Activated naive CD8-positive, alpha-beta T cell (primary cell): Measurements from ENCODE around the gene CHCHD6.

Source experiments
- H3K27ac Mint-ChIP-seq: one replicate; pipeline ENCODE4 v1.8.0; 2021; ENCODE audit warnings: mixed read lengths
- H3K27me3 Mint-ChIP-seq: one replicate; pipeline ENCODE4 v1.8.0; 2021; ENCODE audit warnings: mixed read lengths
- H3K36me3 Mint-ChIP-seq: one replicate; pipeline ENCODE4 v1.8.0; 2021; ENCODE audit warnings: mixed read lengths
- H3K4me1 Mint-ChIP-seq: one replicate; pipeline ENCODE4 v1.8.0; 2021; ENCODE audit warnings: low read depth, mixed read lengths
- H3K4me3 Mint-ChIP-seq: one replicate; pipeline ENCODE4 v1.8.0; 2021; ENCODE audit warnings: mild to moderate bottlenecking, mixed read lengths
- H3K9me3 Mint-ChIP-seq: one replicate; pipeline ENCODE4 v1.8.0; 2021; ENCODE audit warnings: low read depth, mixed read lengths

Gene CHCHD6

DNA sequence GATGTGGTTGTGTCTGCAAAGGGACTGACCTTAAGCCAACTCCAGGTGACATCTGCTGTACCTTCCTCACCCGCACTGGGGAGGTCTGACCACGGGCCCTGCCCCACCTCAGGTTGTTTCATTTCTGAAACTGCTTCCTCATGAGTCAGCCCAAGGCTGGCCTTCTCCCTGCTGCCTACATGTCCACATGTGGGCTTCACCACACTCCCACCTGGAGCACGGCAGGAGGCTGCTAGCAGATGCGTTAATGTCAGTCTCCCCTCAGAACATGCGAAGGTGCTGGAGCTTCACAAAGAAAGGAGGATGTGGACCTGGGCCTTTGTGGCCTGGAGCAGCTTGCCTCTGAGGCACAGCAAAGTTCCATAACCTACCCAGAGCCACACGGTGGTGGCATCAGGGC lies 209.5 kb downstream of the CHCHD6 start:
- H3K4me3 Mint-ChIP-seq = no peak overlapping the region
- no peak overlapping the region for H3K27ac Mint-ChIP-seq
- H3K9me3 Mint-ChIP-seq = peaks cover 3% of the 10 kb centered on the region
- peaks cover 34% of the 10 kb centered on the region for H3K4me1 Mint-ChIP-seq
- peaks cover 21% of the 10 kb centered on the region for H3K36me3 Mint-ChIP-seq
- H3K27me3 Mint-ChIP-seq = no peaks in the 10 kb centered on the region

- Mint-ChIP-seq H3K27me3 (no peaks in the 10 kb centered on the region), H3K4me3 (no peak overlapping the region), H3K9me3 (peaks cover 3% of the 10 kb centered on the region), H3K4me1 (peaks cover 30% of the 10 kb centered on the region), H3K36me3 (peaks cover 19% of the 10 kb centered on the region), H3K27ac (no peak overlapping the region)
These were observed 210.2 kb downstream of the CHCHD6 start for GRCh38 chr3:126914226-126914625.

- no peak overlapping the region for H3K27ac Mint-ChIP-seq
- no peak overlapping the region for H3K4me3 Mint-ChIP-seq
- H3K9me3 Mint-ChIP-seq = peaks cover 5% of the 10 kb centered on the region
- peaks cover 27% of the 10 kb centered on the region for H3K4me1 Mint-ChIP-seq
- no peaks in the 10 kb centered on the region for H3K27me3 Mint-ChIP-seq
- peaks cover 18% of the 10 kb centered on the region for H3K36me3 Mint-ChIP-seq
These were observed 211.0 kb downstream of the CHCHD6 start for GRCh38 chr3:126915015-126915414.

DNA sequence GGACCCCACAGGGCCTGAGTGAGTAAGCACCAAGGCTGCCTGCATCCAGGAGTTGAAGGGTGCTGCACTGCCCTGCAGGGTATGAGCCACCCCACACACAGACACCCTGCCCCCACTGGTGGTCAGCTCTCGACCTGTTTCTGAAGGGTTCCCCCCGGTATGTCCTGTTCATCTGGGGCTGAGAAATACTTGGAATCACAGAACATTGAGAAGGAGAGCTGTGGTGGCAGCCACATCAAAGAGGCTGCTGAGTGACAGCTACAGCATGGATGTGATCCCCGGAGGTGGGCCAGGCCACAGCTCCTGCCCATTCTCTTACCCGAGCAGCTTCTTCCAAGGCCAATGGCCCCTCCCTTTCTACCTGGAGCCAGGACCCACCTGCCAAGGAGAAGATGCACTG lies 212.5 kb downstream of the CHCHD6 start:
- no peak overlapping the region for H3K4me3 Mint-ChIP-seq
- H3K9me3 Mint-ChIP-seq = peaks cover 5% of the 10 kb centered on the region
- H3K27ac Mint-ChIP-seq = no peak overlapping the region
- no peaks in the 10 kb centered on the region for H3K27me3 Mint-ChIP-seq
- peaks cover 13% of the 10 kb centered on the region for H3K4me1 Mint-ChIP-seq
- H3K36me3 Mint-ChIP-seq = peaks cover 17% of the 10 kb centered on the region

GRCh38 chr3:126917232-126917804 lies 213.3 kb downstream of the CHCHD6 start:
- H3K9me3 Mint-ChIP-seq = peaks cover 5% of the 10 kb centered on the region
- no peaks in the 10 kb centered on the region for H3K27me3 Mint-ChIP-seq
- H3K36me3 Mint-ChIP-seq = peaks cover 15% of the 10 kb centered on the region
- H3K4me1 Mint-ChIP-seq = peaks cover 6% of the 10 kb centered on the region
- H3K27ac Mint-ChIP-seq = no peak overlapping the region
- H3K4me3 Mint-ChIP-seq = no peak overlapping the region

DNA sequence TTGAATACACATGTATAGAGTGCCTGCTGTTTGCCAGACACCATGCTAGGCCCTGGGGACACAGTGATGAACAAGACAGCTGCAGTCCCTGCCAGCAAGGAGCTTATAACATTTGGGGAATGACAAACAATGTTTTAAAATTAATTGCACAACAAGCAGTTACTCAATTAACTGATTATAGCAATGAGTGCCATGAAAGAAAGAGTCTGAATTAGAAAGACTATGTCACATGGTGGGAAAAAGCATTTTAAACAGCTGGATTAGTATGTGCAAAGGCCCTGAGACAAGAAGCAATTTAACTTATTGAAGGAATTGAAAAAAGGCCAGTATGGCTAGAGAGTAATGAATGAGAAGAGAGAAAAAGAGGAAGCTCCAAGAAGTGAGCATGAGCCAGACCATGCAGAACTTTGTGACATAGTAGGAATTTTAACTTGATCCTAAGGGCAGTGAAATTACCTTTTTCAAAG lies 214.3 kb downstream of the CHCHD6 start:
- H3K27me3 Mint-ChIP-seq = no peaks in the 10 kb centered on the region

GRCh38 chr3:126921085-126921824 lies 217.2 kb downstream of the CHCHD6 start:
- Mint-ChIP-seq H3K27me3 (no peaks in the 10 kb centered on the region), H3K36me3 (peaks cover 16% of the 10 kb centered on the region)

More for the DNA sequence above, 214.3 kb downstream of the CHCHD6 start:
- peaks cover 17% of the 10 kb centered on the region for H3K36me3 Mint-ChIP-seq
- peaks cover 5% of the 10 kb centered on the region for H3K9me3 Mint-ChIP-seq
- H3K27ac Mint-ChIP-seq = no peak overlapping the region
- H3K4me1 Mint-ChIP-seq = peaks cover 3% of the 10 kb centered on the region
- H3K4me3 Mint-ChIP-seq = no peak overlapping the region

GRCh38 chr3:126922466-126922865 lies 218.4 kb downstream of the CHCHD6 start:
- H3K27me3 Mint-ChIP-seq = no peaks in the 10 kb centered on the region

More at GRCh38 chr3:126921085-126921824, 217.2 kb downstream of the CHCHD6 start:
- Mint-ChIP-seq H3K27ac (no peak overlapping the region), H3K9me3 (peaks cover 5% of the 10 kb centered on the region), H3K4me1 (no peaks in the 10 kb centered on the region), H3K4me3 (no peak overlapping the region)

DNA sequence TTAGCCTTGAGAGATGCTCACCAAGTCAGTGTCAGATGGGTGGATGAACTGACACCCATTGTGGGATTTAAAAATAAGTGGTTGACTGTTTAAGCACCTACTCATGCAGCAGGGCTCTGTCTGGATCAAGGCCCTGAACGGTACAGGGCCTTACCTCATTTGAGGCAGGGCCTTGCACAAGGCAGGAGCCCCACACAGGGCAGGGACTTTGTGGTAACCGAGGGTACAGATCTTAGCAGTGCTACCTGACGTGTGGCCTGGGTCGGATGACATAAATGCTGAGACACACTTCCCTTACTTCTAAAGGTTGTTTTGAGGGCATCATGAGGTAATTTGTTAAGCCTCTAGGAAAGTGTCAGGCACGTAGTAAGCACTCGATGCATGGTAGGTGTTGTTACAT lies 219.4 kb downstream of the CHCHD6 start:
- peaks cover 14% of the 10 kb centered on the region for H3K36me3 Mint-ChIP-seq
- H3K9me3 Mint-ChIP-seq = peaks cover 5% of the 10 kb centered on the region

More at GRCh38 chr3:126922466-126922865, 218.4 kb downstream of the CHCHD6 start:
- Mint-ChIP-seq H3K4me1 (no peaks in the 10 kb centered on the region), H3K27ac (no peak overlapping the region), H3K4me3 (no peak overlapping the region), H3K36me3 (peaks cover 14% of the 10 kb centered on the region), H3K9me3 (peaks cover 5% of the 10 kb centered on the region)

DNA sequence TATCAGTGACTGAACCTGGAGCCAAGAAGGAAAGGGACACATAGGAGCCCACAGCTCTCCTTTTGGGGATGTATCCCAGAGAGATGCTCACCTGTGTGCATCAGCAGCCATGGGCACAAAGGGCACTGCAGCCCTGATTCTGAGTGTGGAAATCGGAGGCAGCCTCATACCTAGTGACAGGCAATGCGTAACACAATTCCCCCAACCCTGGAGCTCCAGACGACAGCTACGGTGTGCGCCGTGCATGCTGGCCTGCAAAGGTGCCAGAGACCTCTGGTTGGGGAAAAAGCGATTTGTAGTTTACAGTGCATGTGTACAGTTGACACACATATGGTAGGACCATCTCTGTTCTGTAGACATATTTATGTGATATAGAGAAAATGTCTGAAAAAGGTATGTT lies 219.9 kb downstream of the CHCHD6 start:
- Mint-ChIP-seq H3K36me3 (peaks cover 14% of the 10 kb centered on the region), H3K4me3 (no peak overlapping the region), H3K4me1 (no peaks in the 10 kb centered on the region)

More for the DNA sequence above, 219.4 kb downstream of the CHCHD6 start:
- Mint-ChIP-seq H3K4me3 (no peak overlapping the region), H3K27ac (no peak overlapping the region), H3K27me3 (no peaks in the 10 kb centered on the region), H3K4me1 (no peaks in the 10 kb centered on the region)

DNA sequence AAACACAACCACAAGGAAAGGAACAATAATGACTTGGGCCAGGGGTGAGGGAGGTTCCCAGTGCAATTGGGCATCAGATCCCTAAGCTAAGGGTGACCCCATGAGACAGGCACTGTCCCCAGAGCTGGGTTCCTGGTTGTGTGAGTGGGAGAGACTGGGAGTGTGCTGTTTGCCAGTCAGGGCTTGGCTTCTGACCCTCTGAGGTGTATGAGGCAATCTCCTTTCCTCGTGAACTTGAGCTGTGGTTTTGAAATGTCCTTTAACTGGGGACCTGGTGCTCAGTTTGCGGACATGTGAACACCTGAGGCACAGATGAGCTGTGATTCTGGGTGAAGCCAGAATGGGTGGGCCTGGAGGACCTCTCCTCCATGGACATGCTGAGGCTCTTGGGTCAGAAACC lies 220.4 kb downstream of the CHCHD6 start:
- Mint-ChIP-seq H3K27ac (no peak overlapping the region), H3K27me3 (no peaks in the 10 kb centered on the region), H3K4me1 (no peaks in the 10 kb centered on the region), H3K9me3 (peaks cover 5% of the 10 kb centered on the region), H3K4me3 (no peak overlapping the region), H3K36me3 (peaks cover 14% of the 10 kb centered on the region)

More for the DNA sequence above, 219.9 kb downstream of the CHCHD6 start:
- Mint-ChIP-seq H3K27me3 (no peaks in the 10 kb centered on the region), H3K27ac (no peak overlapping the region), H3K9me3 (peaks cover 5% of the 10 kb centered on the region)

- H3K36me3 Mint-ChIP-seq = peaks cover 8% of the 10 kb centered on the region
- no peaks in the 10 kb centered on the region for H3K4me1 Mint-ChIP-seq
- no peaks in the 10 kb centered on the region for H3K9me3 Mint-ChIP-seq
- no peak overlapping the region for H3K4me3 Mint-ChIP-seq
- no peaks in the 10 kb centered on the region for H3K27me3 Mint-ChIP-seq
- H3K27ac Mint-ChIP-seq = no peak overlapping the region
These were observed 221.6 kb downstream of the CHCHD6 start for GRCh38 chr3:126925411-126926171.

DNA sequence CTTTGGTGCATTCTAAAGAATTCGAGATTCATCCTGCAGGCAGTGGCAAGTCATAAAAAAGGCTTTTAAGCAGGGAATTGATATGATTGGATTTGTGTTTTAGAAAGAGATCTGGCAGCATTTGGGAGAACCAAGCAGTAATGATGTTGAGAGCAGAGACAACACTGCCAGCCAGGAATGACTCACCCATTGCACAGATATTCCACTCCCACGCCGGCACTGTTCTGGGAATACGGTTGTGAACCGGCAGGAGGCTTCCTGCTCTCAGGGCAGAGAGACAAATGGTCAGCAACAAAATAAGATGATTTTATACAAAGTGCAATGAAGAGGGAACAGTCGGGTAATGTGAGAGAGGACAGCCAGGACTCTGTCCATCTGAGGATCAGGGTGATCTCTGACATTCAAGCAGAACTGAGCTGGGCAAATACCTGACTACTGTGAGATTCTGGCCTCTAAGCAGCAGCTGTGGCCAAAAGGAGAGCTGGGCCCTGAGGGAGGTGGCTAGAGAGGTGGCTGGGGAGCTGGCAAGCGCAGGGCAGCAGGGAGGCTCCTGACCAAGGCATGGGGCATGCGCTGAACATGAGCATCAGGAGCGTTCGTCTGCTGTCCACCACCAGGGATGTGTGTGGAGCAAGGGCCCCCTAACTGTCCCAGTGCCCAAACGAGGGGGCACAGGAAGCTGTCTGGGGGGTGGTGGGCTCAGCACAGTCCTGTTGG lies 222.8 kb downstream of the CHCHD6 start:
- H3K4me1 Mint-ChIP-seq = no peaks in the 10 kb centered on the region
- no peaks in the 10 kb centered on the region for H3K9me3 Mint-ChIP-seq
- no peak overlapping the region for H3K27ac Mint-ChIP-seq
- no peaks in the 10 kb centered on the region for H3K27me3 Mint-ChIP-seq
- no peak overlapping the region for H3K4me3 Mint-ChIP-seq
- H3K36me3 Mint-ChIP-seq = peaks cover 8% of the 10 kb centered on the region

DNA sequence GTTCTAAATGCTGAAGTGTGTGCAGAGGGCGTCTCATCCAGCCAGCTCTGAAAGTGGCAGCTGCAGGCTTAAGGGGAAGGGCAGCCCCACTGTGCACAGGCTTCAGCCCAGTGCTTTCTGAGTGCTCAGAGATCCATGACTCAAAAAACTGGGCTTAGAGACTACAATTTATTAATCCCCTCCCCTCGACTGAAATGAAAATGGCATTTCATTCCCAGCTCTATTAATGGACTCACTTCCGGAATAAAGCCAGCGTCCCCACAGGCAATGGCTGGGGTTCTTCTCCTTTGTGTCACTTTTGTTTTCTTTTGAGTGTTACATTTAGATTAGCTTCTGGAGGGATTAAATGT lies 223.3 kb downstream of the CHCHD6 start:
- H3K4me1 Mint-ChIP-seq = no peaks in the 10 kb centered on the region
- H3K27ac Mint-ChIP-seq = no peak overlapping the region
- no peaks in the 10 kb centered on the region for H3K27me3 Mint-ChIP-seq
- no peaks in the 10 kb centered on the region for H3K9me3 Mint-ChIP-seq
- peaks cover 8% of the 10 kb centered on the region for H3K36me3 Mint-ChIP-seq
- H3K4me3 Mint-ChIP-seq = no peak overlapping the region

DNA sequence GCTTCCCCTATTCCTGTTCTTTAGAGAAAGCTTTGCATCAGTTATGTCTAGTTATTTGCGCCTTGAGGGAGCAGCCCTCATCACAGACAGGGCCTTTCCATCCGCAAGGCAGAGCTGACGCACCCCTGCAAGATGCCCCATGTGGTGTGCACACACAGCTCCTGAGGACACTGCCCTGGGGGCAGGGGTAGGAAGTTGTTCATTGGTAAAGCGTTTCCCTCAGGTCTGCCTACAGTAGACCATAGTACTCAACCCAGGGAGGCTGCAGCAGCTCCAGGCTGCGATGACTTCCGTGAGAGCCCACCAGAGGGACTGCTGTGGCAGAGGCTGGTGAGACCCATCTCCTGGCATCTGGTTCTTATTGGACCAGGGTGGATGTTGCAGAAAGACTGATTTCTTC lies 223.8 kb downstream of the CHCHD6 start:
- Mint-ChIP-seq H3K4me1 (no peaks in the 10 kb centered on the region), H3K4me3 (no peak overlapping the region), H3K9me3 (no peaks in the 10 kb centered on the region), H3K27me3 (no peaks in the 10 kb centered on the region), H3K27ac (no peak overlapping the region), H3K36me3 (peaks cover 6% of the 10 kb centered on the region)
